ENCODE measurements around the gene CASKIN1. TPM values are rescaled to one million over a fixed set of nuclear protein-coding genes. Genes with fewer than 3 reads are reported as not detected.
A peak's percentile ranks its signal among the peaks of the same experiment; 100 is the strongest.

Gene CASKIN1
- total and polyA plus RNA-seq, 10 of the 15 experiments (the other 5 are each of a cell fraction or from before 2014, with no cell fraction given) = 0.03 to 0.33 (median 0.11) TPM; not detected in 5

- TF ChIP-seq CTCF (IDR thresholded peaks at IDR 0.05 in 2 of 3, conservative IDR thresholded peaks at IDR 0.05 in 1 of 3; ENCODE audit: control insufficient read depth in 2 of 3, extremely low read depth in 1 of 3, insufficient read depth in 1 of 3, low read depth in 3 of 3, low read length in 3 of 3) (peak; percentile 43 to 65 (median 48)), SREBF2 (IDR thresholded peaks at IDR 0.05; ENCODE audit: low read length) (no peak), SMARCA5 (IDR thresholded peaks at IDR 0.05) (peak; percentile 88), ASH2L (IDR thresholded peaks at IDR 0.05; ENCODE audit: borderline replicate concordance, low read depth) (no peak), SMAD5 (IDR thresholded peaks at IDR 0.05; ENCODE audit: low read depth) (no peak), ESRRA (IDR thresholded peaks at IDR 0.05; ENCODE audit: low read length) (no peak), USF2 (IDR thresholded peaks at IDR 0.05; ENCODE audit: borderline replicate concordance, low read depth, low read length) (no peak), NFYA (IDR thresholded peaks at IDR 0.05; ENCODE audit: borderline replicate concordance, low read depth, low read length) (no peak), HDGF (IDR thresholded peaks at IDR 0.05) (no peak), NR2C1 (IDR thresholded peaks at IDR 0.05) (no peak), CHD4 (IDR thresholded peaks at IDR 0.05) (no peak), SMC3 (IDR thresholded peaks at IDR 0.05; ENCODE audit: borderline replicate concordance, low read length) (peak; percentile 40; the same call in 1 of the 2 replicates), CBFB (IDR thresholded peaks at IDR 0.05; ENCODE audit: low read depth) (no peak)
Observed at GRCh38 chr16:2194852-2195321, 1.5 kb downstream of the CASKIN1 start (continued).
